ENCODE results near the gene OXA1L.

DNA sequence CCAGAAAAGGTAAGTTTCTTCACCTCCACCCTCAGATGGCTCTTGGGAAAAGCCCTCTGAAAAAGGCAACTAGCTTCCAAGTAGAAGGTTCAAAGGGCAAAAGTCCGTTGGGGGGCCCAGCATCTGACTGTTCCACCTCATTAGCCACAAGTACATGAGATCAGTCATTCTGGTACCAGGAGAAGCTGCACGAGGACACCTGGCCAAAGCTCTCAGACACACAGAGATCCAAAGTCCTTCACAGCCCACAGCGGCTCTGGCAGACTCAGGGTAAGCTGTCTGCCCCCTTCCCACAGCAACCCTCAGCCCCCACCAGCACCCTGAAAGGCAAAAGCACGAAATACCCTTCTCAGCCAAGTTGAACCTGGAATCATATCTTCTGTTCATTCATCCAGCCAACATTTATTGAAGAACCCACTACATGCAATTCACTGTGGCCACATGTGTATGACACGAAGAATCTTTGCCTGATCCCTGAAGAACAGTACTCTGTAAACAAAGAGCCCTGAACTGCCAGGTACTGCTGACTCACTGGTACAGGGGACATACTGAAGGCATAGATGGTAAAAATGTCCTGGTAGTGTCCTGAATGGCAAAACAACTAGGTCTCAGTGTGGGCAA lies 29.7 kb downstream of the OXA1L start:
- no peak for TF ChIP-seq POLR2A (IDR thresholded peaks at IDR 0.05)
- TF ChIP-seq, protein P1, sequence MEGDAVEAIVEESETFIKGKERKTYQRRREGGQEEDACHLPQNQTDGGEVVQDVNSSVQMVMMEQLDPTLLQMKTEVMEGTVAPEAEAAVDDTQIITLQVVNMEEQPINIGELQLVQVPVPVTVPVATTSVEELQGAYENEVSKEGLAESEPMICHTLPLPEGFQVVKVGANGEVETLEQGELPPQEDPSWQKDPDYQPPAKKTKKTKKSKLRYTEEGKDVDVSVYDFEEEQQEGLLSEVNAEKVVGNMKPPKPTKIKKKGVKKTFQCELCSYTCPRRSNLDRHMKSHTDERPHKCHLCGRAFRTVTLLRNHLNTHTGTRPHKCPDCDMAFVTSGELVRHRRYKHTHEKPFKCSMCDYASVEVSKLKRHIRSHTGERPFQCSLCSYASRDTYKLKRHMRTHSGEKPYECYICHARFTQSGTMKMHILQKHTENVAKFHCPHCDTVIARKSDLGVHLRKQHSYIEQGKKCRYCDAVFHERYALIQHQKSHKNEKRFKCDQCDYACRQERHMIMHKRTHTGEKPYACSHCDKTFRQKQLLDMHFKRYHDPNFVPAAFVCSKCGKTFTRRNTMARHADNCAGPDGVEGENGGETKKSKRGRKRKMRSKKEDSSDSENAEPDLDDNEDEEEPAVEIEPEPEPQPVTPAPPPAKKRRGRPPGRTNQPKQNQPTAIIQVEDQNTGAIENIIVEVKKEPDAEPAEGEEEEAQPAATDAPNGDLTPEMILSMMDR (IDR thresholded peaks at IDR 0.05): no peak
